Astrocyte of the cerebellum (primary cell): ENCODE results near the gene MECP2.

Source experiments
- DNase-seq: peaks from one replicate; pipeline ENCODE4 v3.0.0-alpha.2; 2011; ENCODE audit warnings: low read depth
- H3K4me3 ChIP-seq: 2 replicates; pipeline ENCODE4 v1.5.1; 2011; ENCODE audit warnings: mild to moderate bottlenecking, low read depth, low read length, moderate library complexity
- CTCF ChIP-seq: IDR thresholded peaks from 2 replicates; pipeline ENCODE4 v1.5.1; 2012; ENCODE audit warnings: low read length, low read depth, moderate library complexity, mild to moderate bottlenecking; ENCODE audit errors: missing control alignments
- in situ Hi-C: cut with HindIII; loops from 2 replicates; pipeline ENCODE4 v1.10.0; 2017; ENCODE audit warnings: low sequenced_read_pairs

MECP2 gene

GRCh38 chrX:154125391-154126040, 28.0 kb upstream of the MECP2 start:
- TF ChIP-seq CTCF = no peak
- in situ Hi-C loops = no loop called here
- no peak overlapping the region for H3K4me3 ChIP-seq
- no peak for DNase-seq

- H3K4me3 ChIP-seq = no peak overlapping the region
- in situ Hi-C loops = no loop called here
- no peak for DNase-seq
- TF ChIP-seq CTCF = no peak
These were observed 26.0 kb upstream of the MECP2 start for GRCh38 chrX:154123241-154124219.

GRCh38 chrX:154121961-154122360, 24.4 kb upstream of the MECP2 start:
- in situ Hi-C loops = no loop called here
- no peak overlapping the region for H3K4me3 ChIP-seq
- no peak for DNase-seq
- TF ChIP-seq CTCF = no peak

GRCh38 chrX:154121207-154121606, 23.7 kb upstream of the MECP2 start:
- no peak for DNase-seq
- H3K4me3 ChIP-seq = no peak overlapping the region
- in situ Hi-C loops = no loop called here
- TF ChIP-seq CTCF = no peak

GRCh38 chrX:154120567-154120966, 23.1 kb upstream of the MECP2 start:
- no peak for TF ChIP-seq CTCF
- in situ Hi-C loops = no loop called here

GRCh38 chrX:154117566-154117965, 20.0 kb upstream of the MECP2 start:
- H3K4me3 ChIP-seq = no peak overlapping the region
- no peak for TF ChIP-seq CTCF
- in situ Hi-C loops = no loop called here
- DNase-seq = no peak

More at GRCh38 chrX:154120567-154120966, 23.1 kb upstream of the MECP2 start:
- DNase-seq = no peak
- no peak overlapping the region for H3K4me3 ChIP-seq
